K562 (cell line): ENCODE data around the gene STK11. TPM values are rescaled to one million over a fixed set of nuclear protein-coding genes. Genes with fewer than 3 reads are reported as not detected.

Experiments
- CC2D1A ChIP-seq: fragments of 450-650 bp; IDR thresholded peaks from 2 replicates; pipeline ENCODE4 v1.6.1; 2017; ENCODE audit warnings: mild to moderate bottlenecking
- MGA ChIP-seq: fragments of 450-650 bp; IDR thresholded peaks from 2 replicates; pipeline ENCODE4 v1.6.1; 2016; ENCODE audit warnings: mild to moderate bottlenecking, moderate library complexity
- PHF8 ChIP-seq: fragments of 200-600 bp; sonication (generic); IDR thresholded peaks from 2 replicates; pipeline ENCODE4 v1.6.1; 2012; ENCODE audit warnings: mixed run types, mild to moderate bottlenecking, inconsistent platforms, low read length, moderate library complexity, borderline replicate concordance
- SMARCC2 ChIP-seq: fragments of 450-650 bp; IDR thresholded peaks from 2 replicates; pipeline ENCODE4 v1.6.1; 2017; ENCODE audit warnings: antibody characterized with exemption, moderate library complexity, mild to moderate bottlenecking, low read depth
- ZBTB40 ChIP-seq, 2 experiments: fragments of 450-650 bp in 1 of 2; sonication (generic) in 1 of 2; formaldehyde crosslinking in 1 of 2; IDR thresholded peaks; 2 replicates each; pipeline versions ENCODE4 v1.7.1 to v1.9.0; 2016 to 2022; ENCODE audit warnings: inconsistent platforms in 1 of 2, mild to moderate bottlenecking in 1 of 2, missing genetic modification reagents in 1 of 2
- ZNF174 ChIP-seq: fragments of 250-450 bp; sonication (Bioruptor Pico); IDR thresholded peaks from 2 replicates; pipeline ENCODE4 v1.4.0; 2020; ENCODE audit warnings: mild to moderate bottlenecking
- ZNF224 ChIP-seq: sonication (generic); formaldehyde crosslinking; IDR thresholded peaks from 2 replicates; pipeline ENCODE4 v1.8.0; 2022; ENCODE audit warnings: mild to moderate bottlenecking, missing genetic modification reagents
- ZNF239 ChIP-seq: fragments of 250-450 bp; sonication (Bioruptor Pico); IDR thresholded peaks from 2 replicates; pipeline ENCODE4 v1.4.0; 2020; ENCODE audit warnings: mild to moderate bottlenecking
- ZNF778 ChIP-seq: fragments of 450-650 bp; formaldehyde crosslinking; IDR thresholded peaks from 2 replicates; pipeline ENCODE4 v1.4.0; 2020; ENCODE audit warnings: mild to moderate bottlenecking, moderate library complexity
- polyA plus RNA-seq, 8 experiments: library from polyadenylated mRNA; depleted of rRNA in 4 of 8; stranded (reverse) in 5 of 8; unstranded in 3 of 8; fragments of >200 nt; fragmentation: Nextera tagmentation in 2 of 8; fragmentation: Illumina TruSeq in 1 of 8; extraction: Ambion mirVana in 2 of 8; extraction: Trizol in 1 of 8; gene quantifications; 2 replicates each; pipeline versions ENCODE4 v1.2.1 to v1.2.3, GENCODE V29; 2011 to 2014; ENCODE audit warnings: inconsistent platforms in 1 of 8, missing spikeins in 1 of 8
- total RNA-seq, 7 experiments: library from RNA; depleted of rRNA in 6 of 7; stranded (reverse); fragments of >200 nt in 6 of 7; fragmentation: Illumina TruSeq in 2 of 7; extraction: Trizol in 2 of 7; gene quantifications; 2 replicates each; pipeline versions ENCODE4 v1.2.1 to v1.2.3, GENCODE V29; 2011 to 2021; ENCODE audit warnings: low replicate concordance in 1 of 7

STK11 gene
- total and polyA plus RNA-seq, 9 of the 15 experiments (the other 6 are each of a cell fraction or from before 2014, with no cell fraction given): 0.15 to 96.5 (median 31.7) TPM

- TF ChIP-seq MGA: no peak
- TF ChIP-seq ZNF778 (CRISPR knock-in tag): no peak
- no peak for TF ChIP-seq SMARCC2
- TF ChIP-seq PHF8: peak; percentile 9; the same call in 1 of the 2 replicates
- TF ChIP-seq ZNF239 (CRISPR knock-in tag): no peak
- no peak for TF ChIP-seq ZNF174 (CRISPR knock-in tag)
- TF ChIP-seq ZNF224 (CRISPR knock-in tag): no peak
- no peak for TF ChIP-seq CC2D1A
- no peak for TF ChIP-seq ZBTB40 (IDR thresholded peaks at IDR 0.05)
- TF ChIP-seq ZBTB40 (CRISPR knock-in tag; IDR thresholded peaks at IDR 0.05): no peak
These were observed 55.9 kb downstream of the STK11 start (continued) for GRCh38 chr19:1261538-1261797.
